Upper lobe of left lung (tissue), 6 donors: Measurements from ENCODE around the gene MLIP. TPM values are rescaled to one million over a fixed set of nuclear protein-coding genes. Genes with fewer than 3 reads are reported as not detected.

ENCODE experiments used
- ATAC-seq, 2 donors: fragments of 200-7000 bp; cut with Tn5 transposase; one replicate each; pipeline ENCODE4 v1.9.1; 2022; ENCODE audit warnings: mild to moderate bottlenecking in 2 of 2, moderate library complexity in 2 of 2; ENCODE audit not compliant: low FRiP score in 2 of 2
- DNase-seq, 2 donors: peaks; one replicate each; pipeline ENCODE4 v3.0.0-alpha.2; 2019 to 2020
- H3K27ac ChIP-seq, 4 donors: fragments of 200-600 bp; sonication (generic); one replicate each; pipeline ENCODE4 v1.5.1; 2016 to 2019
- H3K27me3 ChIP-seq, 4 donors: fragments of 200-600 bp; sonication (generic); one replicate each; pipeline ENCODE4 v1.5.1; 2017 to 2019
- H3K36me3 ChIP-seq, 4 donors: fragments of 200-600 bp; sonication (generic); one replicate each; pipeline ENCODE4 v1.5.1; 2016 to 2019
- H3K4me1 ChIP-seq, 4 donors: fragments of 200-600 bp; sonication (generic); one replicate each; pipeline ENCODE4 v1.5.1; 2018 to 2019
- H3K4me3 ChIP-seq, 4 donors: fragments of 200-600 bp; sonication (generic); one replicate each; pipeline ENCODE4 v1.5.1; 2017 to 2019; ENCODE audit warnings: mild to moderate bottlenecking in 2 of 4, moderate library complexity in 1 of 4
- H3K9me3 ChIP-seq, 4 donors: fragments of 200-600 bp; sonication (generic); one replicate each; pipeline ENCODE4 v1.5.1; 2018 to 2019
- CTCF ChIP-seq, 6 experiments: fragments of 450-650 bp in 4 of 6; fragments of 200-600 bp in 2 of 6; sonication (generic) in 2 of 6; IDR thresholded peaks; one replicate each; pipeline ENCODE4 v1.5.1; 2016 to 2019; ENCODE audit warnings: antibody characterized with exemption in 6 of 6
- EP300 ChIP-seq, 4 donors: sonication (generic); formaldehyde crosslinking; IDR thresholded peaks; one replicate each; pipeline ENCODE4 v1.5.1; 2017; ENCODE audit warnings: antibody characterized with exemption in 4 of 4, control low read depth in 2 of 4
- POLR2A ChIP-seq, 4 donors: fragments of 450-650 bp; IDR thresholded peaks; one replicate each; pipeline ENCODE4 v1.5.1; 2016 to 2017; ENCODE audit warnings: antibody characterized with exemption in 4 of 4, mild to moderate bottlenecking in 2 of 4
- POLR2AphosphoS5 ChIP-seq, 2 donors: sonication (generic); formaldehyde crosslinking; IDR thresholded peaks; one replicate each; pipeline ENCODE4 v1.5.1; 2017; ENCODE audit warnings: antibody characterized with exemption in 2 of 2
- WGBS, 2 donors: methylation state at CpG; one replicate each; pipeline ENCODE4 v1.1.5; 2017 to 2018; 5-methylcytosine and 5-hydroxymethylcytosine counted together
- total RNA-seq, 6 donors: library from RNA; depleted of rRNA in 4 of 6; stranded (reverse); fragments of >200 nt in 4 of 6; gene quantifications; one replicate each; pipeline versions ENCODE4 v1.1.0 to v1.2.1, GENCODE V29; 2016 to 2021
- donor health status: DM: no; HTN: no; CAD: no; lungs with moderate emphysema.
- donor health status: DM: no; HTN: yes; CAD: no; lungs with severe emphysema.

MLIP gene
- total RNA-seq, 6 donors from 2014 or later: 0.47 to 1.3 (median 0.77) TPM; not detected in 2

GRCh38 chr6:54142889-54143519 is 31.8 kb downstream of the MLIP start:
- WGBS, 2 donors: 82 to 88% methylated on average over 12 of the region's 12 CpGs
- no peaks in the 10 kb centered on the region for H3K36me3 ChIP-seq
- no peak overlapping the region for H3K4me3 ChIP-seq
- no peak overlapping the region for H3K27ac ChIP-seq
- no peaks in the 10 kb centered on the region for H3K9me3 ChIP-seq
- no peak for DNase-seq
- H3K4me1 ChIP-seq: no peaks in the 10 kb centered on the region
- no peak for ATAC-seq
- H3K27me3 ChIP-seq: no peaks in the 10 kb centered on the region
- no peak for TF ChIP-seq POLR2AphosphoS5 (IDR thresholded peaks at IDR 0.05)
- TF ChIP-seq CTCF (IDR thresholded peaks at IDR 0.05): no peak
- TF ChIP-seq POLR2A (IDR thresholded peaks at IDR 0.05): no peak
- no peak for TF ChIP-seq EP300 (IDR thresholded peaks at IDR 0.05)

- TF ChIP-seq CTCF (IDR thresholded peaks at IDR 0.05) (no peak), POLR2A (IDR thresholded peaks at IDR 0.05) (no peak), POLR2AphosphoS5 (IDR thresholded peaks at IDR 0.05) (no peak), EP300 (IDR thresholded peaks at IDR 0.05) (no peak)
- WGBS, 2 donors: 27 to 71% methylated on average over 1 of the region's 1 CpG
These were observed 40.6 kb downstream of the MLIP start for GRCh38 chr6:54151861-54152260.

GRCh38 chr6:54156650-54157250 is 45.5 kb downstream of the MLIP start:
- no peaks in the 10 kb centered on the region for H3K9me3 ChIP-seq
- no peak overlapping the region for H3K27ac ChIP-seq
- DNase-seq (no peak), ATAC-seq (no peak)
- H3K27me3 ChIP-seq: no peaks in the 10 kb centered on the region
- no peaks in the 10 kb centered on the region for H3K4me1 ChIP-seq
- no peaks in the 10 kb centered on the region for H3K36me3 ChIP-seq
- no peak overlapping the region for H3K4me3 ChIP-seq
- TF ChIP-seq EP300 (IDR thresholded peaks at IDR 0.05) (no peak), POLR2A (IDR thresholded peaks at IDR 0.05) (no peak), POLR2AphosphoS5 (IDR thresholded peaks at IDR 0.05) (no peak), CTCF (IDR thresholded peaks at IDR 0.05) (no peak)

More at GRCh38 chr6:54151861-54152260, 40.6 kb downstream of the MLIP start:
- H3K9me3 ChIP-seq: no peaks in the 10 kb centered on the region
- no peaks in the 10 kb centered on the region for H3K27me3 ChIP-seq
- H3K4me3 ChIP-seq: no peak overlapping the region
- H3K36me3 ChIP-seq: no peaks in the 10 kb centered on the region
- ATAC-seq (no peak), DNase-seq (no peak)
- H3K27ac ChIP-seq: no peak overlapping the region
- no peaks in the 10 kb centered on the region for H3K4me1 ChIP-seq

GRCh38 chr6:54157405-54157804 is 46.2 kb downstream of the MLIP start:
- no peak overlapping the region for H3K27ac ChIP-seq
- TF ChIP-seq EP300 (IDR thresholded peaks at IDR 0.05): no peak
- no peak for TF ChIP-seq POLR2A (IDR thresholded peaks at IDR 0.05)
- TF ChIP-seq POLR2AphosphoS5 (IDR thresholded peaks at IDR 0.05): no peak
- TF ChIP-seq CTCF (IDR thresholded peaks at IDR 0.05): no peak
- ATAC-seq (no peak), DNase-seq (no peak)
- no peak overlapping the region for H3K4me3 ChIP-seq
- H3K4me1 ChIP-seq: no peaks in the 10 kb centered on the region
- H3K9me3 ChIP-seq: no peaks in the 10 kb centered on the region
- no peaks in the 10 kb centered on the region for H3K36me3 ChIP-seq
- no peaks in the 10 kb centered on the region for H3K27me3 ChIP-seq

- H3K4me1 ChIP-seq: no peaks in the 10 kb centered on the region
- DNase-seq: no peak
- H3K27me3 ChIP-seq: no peaks in the 10 kb centered on the region
- ATAC-seq: no peak
- no peaks in the 10 kb centered on the region for H3K9me3 ChIP-seq
- no peaks in the 10 kb centered on the region for H3K36me3 ChIP-seq
- no peak overlapping the region for H3K4me3 ChIP-seq
- no peak overlapping the region for H3K27ac ChIP-seq
- TF ChIP-seq EP300 (IDR thresholded peaks at IDR 0.05) (no peak), POLR2AphosphoS5 (IDR thresholded peaks at IDR 0.05) (no peak), CTCF (IDR thresholded peaks at IDR 0.05) (no peak), POLR2A (IDR thresholded peaks at IDR 0.05) (no peak)
These were observed 61.8 kb downstream of the MLIP start for GRCh38 chr6:54173089-54173488.
